G401 (cell line): ENCODE results near the gene NBR1. TPM values are rescaled to one million over a fixed set of nuclear protein-coding genes. Genes with fewer than 3 reads are reported as not detected.
"Not testable (repeated sequence)": the region's sequence is repeated elsewhere in the genome, so short reads cannot be mapped to it uniquely, and the experiment has no call there.

Experiments
- DNase-seq: peaks from one replicate; pipeline ENCODE4 v3.0.0-alpha.2; 2015; ENCODE audit warnings: low spot score
- in situ Hi-C: cut with HindIII; loops from 2 replicates; pipeline ENCODE4 v1.10.0; 2016; ENCODE audit warnings: low sequenced_read_pairs, mixed read lengths
- total RNA-seq: library from RNA; depleted of rRNA; stranded (reverse); fragments of >200 nt; shearing (Covaris generic); gene quantifications from 2 replicates; pipeline ENCODE4 v1.2.3, GENCODE V29; 2014; rRNA removed

NBR1 gene, protein sequence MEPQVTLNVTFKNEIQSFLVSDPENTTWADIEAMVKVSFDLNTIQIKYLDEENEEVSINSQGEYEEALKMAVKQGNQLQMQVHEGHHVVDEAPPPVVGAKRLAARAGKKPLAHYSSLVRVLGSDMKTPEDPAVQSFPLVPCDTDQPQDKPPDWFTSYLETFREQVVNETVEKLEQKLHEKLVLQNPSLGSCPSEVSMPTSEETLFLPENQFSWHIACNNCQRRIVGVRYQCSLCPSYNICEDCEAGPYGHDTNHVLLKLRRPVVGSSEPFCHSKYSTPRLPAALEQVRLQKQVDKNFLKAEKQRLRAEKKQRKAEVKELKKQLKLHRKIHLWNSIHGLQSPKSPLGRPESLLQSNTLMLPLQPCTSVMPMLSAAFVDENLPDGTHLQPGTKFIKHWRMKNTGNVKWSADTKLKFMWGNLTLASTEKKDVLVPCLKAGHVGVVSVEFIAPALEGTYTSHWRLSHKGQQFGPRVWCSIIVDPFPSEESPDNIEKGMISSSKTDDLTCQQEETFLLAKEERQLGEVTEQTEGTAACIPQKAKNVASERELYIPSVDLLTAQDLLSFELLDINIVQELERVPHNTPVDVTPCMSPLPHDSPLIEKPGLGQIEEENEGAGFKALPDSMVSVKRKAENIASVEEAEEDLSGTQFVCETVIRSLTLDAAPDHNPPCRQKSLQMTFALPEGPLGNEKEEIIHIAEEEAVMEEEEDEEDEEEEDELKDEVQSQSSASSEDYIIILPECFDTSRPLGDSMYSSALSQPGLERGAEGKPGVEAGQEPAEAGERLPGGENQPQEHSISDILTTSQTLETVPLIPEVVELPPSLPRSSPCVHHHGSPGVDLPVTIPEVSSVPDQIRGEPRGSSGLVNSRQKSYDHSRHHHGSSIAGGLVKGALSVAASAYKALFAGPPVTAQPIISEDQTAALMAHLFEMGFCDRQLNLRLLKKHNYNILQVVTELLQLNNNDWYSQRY
- total RNA-seq = 42.8 and 63.6 TPM in 2 replicates

DNA sequence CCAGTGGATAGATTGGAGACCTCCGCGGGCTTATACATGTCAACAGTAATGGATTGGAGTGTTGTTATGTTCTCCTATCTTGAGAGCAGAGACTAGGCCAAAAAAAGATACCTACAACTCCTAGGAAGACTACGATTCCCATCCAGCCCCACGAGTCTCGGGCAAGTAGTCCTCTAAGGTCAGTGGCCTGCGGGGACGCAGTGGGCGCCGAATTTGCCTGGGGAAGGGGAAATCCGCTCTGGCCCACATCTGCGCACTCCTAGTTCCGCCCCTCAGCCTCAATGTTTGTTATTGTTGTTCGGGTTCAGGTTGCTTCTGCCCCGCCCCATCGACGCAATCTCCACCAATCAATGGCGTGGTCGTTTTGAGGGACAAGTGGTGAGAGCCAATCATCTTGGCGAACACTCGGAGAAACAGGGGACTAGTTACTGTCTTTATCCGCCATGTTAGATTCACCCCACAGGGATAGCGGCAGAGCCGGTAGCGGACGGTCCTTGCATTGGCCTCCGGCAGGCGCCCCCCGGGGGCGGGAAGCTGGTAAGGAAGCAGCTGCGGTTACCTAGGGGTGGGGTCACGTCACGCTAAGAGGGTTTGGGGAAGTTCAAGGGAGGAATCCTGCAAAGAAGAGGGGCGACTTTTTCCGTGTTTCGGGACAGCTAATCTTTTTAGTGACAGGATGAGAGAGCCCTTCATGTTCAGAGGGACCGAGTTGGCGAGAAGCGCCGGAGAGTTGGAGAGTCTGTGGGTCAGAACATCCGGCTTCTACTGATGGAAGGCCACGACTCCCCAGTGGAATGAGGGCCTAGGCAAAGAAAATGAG, at the start of gene NBR1:
Gene NBR1 (plus strand): TSS at position 449 of the 820 bp plus-strand sequence. CDS start 4,586 bp downstream, outside the sequence.
- peak; percentile 99 for DNase-seq
- in situ Hi-C loops = no loop called here

DNA sequence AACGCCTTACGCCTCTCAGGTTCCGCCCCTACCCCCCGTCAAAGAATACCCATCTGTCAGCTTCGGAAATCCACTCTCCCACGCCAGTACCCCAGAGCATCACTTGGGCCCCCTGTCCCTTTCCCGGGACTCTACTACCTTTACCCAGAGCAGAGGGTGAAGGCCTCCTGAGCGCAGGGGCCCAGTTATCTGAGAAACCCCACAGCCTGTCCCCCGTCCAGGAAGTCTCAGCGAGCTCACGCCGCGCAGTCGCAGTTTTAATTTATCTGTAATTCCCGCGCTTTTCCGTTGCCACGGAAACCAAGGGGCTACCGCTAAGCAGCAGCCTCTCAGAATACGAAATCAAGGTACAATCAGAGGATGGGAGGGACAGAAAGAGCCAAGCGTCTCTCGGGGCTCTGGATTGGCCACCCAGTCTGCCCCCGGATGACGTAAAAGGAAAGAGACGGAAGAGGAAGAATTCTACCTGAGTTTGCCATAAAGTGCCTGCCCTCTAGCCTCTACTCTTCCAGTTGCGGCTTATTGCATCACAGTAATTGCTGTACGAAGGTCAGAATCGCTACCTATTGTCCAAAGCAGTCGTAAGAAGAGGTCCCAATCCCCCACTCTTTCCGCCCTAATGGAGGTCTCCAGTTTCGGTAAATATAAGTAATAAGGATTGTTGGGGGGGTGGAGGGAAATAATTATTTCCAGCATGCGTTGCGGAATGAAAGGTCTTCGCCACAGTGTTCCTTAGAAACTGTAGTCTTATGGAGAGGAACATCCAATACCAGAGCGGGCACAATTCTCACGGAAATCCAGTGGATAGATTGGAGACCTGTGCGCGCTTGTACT, 45.7 kb upstream of the NBR1 start, which contains the start of gene BRCA1:
Gene BRCA1 (minus strand): TSS at position 232 of the 834 bp plus-strand sequence. CDS start 1,268 bp downstream, outside the sequence.
- peak; percentile 99 for DNase-seq
- in situ Hi-C loops = no loop called here

DNA sequence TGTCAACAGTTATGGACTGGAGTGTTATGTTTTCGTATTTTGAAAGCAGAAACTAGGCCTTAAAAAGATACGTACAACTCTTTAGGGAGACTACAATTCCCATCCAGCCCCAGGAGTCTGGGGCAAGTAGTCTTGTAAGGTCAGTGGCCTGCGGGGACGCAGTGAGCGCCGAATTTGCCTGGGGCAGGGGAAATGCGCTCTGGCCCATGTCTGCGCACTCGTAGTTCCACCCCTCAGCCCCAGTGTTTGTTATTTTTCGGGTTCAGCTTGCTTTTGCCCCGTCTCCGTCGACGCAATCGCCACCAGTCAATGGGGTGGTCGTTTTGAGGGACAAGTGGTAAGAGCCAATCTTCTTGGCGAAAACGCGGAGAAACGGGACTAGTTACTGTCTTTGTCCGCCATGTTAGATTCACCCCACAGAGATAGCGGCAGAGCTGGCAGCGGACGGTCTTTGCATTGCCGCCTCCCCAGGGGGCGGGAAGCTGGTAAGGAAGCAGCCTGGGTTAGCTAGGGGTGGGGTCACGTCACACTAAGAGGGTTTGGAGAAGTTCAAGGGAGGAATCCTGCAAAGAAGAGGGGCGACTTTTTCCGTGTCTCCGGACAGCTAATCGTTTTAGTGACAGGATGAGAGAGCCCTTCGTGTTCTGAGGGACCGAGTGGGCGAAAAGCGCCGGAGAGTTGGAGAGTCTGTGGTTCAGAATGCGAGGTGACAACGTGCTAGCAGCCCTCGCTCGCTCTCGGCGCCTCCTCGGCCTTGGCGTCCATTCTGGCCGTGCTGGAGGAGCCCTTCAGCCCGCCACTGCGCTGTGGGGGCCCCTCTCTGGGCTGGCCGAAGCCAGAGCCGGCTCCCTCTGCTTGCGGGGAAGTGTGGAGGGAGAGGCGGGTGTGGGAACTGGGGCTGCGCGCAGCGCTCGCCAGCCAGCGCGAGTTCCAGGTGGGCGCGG, 44.8 kb upstream of the NBR1 start:
- no peak for DNase-seq
- in situ Hi-C loops = no loop called here

DNA sequence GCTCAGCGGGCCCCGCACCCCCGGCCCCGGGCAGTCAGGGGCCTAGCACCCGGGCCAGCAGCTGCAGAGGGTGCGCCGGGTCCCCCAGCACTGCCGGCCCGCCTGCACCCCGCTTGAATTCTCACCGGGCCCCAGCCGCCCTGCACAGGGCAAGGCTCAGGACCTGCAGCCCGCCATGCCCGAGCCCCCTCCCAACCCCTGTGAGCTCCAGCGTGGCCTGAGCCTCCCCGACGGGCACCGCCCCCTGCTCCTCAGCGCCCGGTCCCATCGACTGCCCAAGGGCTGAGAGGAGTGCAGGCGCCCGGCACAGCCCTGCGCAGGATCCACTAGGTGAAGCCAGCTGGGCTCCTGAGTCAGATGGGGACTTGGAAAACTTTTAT, 44.1 kb upstream of the NBR1 start:
- DNase-seq = no peak
- in situ Hi-C loops = no loop called here

DNA sequence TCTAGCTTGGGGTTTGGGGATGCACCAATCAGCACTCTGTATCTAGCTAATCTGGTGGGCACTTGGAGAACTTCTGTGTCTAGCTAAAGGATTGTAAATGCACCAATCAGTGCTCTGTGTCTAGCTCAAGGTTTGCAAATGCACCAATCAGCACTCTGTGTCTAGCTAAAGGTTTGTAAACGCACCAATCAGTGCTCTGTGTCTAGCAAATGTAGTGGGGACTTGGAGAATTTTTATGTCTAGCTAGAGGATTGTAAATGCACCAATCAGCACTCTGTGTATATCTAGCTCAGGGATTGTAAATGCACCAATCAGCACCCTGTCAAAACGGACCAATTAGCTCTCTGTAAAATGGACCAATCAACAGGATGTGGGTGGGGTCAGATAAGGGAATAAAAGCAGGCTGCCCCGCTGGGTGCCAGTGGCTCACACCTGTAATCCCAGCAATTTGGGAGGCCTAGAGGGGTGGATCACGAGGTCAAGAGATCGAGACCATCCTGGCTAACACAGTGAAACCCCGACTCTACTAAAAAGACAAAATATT, 43.6 kb upstream of the NBR1 start:
- DNase-seq, in situ Hi-C loops: not testable (repeated sequence)

DNA sequence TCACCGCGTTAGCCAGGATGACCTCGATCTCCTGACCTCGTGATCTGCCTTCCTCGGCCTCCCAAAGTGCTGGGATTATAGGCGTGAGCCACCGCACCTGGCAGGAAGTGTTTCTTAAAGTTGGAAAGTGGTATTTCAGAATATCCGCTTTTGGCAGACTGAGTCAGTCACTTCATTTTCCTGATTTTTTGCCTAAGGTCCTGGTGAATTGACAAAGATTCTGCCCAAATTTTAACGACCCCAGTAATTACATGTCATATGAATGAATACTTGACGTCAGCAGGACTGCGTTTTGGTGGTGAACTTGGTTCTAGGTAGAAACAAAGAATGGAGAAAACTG, 41.4 kb upstream of the NBR1 start:
- DNase-seq = no peak

DNA sequence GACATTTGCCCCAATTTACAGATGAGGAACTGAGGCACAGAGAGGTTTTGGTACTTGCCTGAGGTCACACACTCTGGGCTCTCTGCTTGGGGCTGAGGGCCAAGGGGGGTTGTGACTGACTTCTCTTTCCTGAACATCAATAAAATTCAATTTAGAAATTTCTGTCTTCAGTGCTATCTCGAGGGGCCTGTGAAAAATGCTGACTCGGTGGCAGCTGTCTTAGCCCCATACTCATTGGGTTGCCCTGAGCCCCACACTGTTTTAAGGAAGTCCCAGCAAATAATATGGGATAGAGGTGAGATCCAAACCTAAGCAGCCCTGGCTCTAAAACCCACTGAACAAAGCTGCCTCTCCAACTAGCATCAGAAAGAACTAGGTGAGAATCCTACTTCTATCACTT, 38.9 kb upstream of the NBR1 start:
- in situ Hi-C loops = no loop called here
- no peak for DNase-seq

More for the DNA sequence above, 41.4 kb upstream of the NBR1 start:
- in situ Hi-C loops = no loop called here

DNA sequence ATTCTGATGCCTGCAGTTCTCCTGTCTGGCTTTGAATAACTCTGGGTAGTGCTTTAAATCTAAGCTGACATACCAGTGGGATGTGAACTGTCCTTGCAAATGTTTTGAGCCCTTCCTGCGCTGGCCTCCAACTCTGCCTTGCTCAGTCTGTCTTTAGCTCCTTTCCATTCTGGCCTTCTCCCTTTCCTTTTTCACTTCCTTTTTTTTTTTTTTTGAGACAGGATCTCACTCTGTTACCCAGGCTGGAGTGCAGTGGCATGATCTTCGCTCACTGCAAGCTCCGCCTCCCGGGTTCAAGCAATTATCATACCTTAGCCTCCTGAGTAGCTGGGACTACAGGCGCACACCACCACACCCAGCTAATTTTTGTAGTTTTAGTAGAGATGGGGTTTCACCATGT, 37.6 kb upstream of the NBR1 start:
- DNase-seq, in situ Hi-C loops: not testable (repeated sequence)

DNA sequence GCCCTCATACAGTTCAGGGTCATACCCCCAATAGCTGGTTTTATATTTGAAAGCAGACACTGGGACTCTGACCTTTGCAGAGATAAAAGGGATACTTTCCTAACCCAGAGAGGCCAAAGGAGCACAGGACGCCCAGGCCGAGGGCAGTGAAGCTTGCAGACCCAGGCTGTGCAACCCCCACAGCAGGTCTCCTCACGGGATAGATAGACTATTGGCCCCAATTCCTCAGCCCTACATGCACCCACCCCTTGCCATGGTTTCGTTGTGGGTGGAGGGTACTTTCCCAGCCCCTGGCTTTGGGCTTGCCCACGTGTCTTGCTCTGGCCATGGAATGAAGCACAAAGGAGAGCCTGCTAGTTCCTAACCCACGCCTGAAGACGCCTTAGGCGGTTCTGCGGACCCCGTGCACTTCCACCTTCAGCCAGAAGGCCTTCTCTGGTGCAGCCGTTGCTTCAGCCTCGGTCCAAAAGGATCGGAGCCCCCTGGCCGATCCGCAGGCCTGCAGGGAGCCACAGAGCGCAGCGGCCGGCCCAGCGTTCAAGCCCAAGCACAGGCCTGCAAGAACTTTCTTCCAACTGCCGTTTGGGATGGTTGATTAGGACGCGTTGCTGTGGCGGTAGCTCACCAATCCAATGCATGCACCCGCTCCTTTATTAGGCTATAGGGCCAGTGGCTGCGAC, 36.1 kb upstream of the NBR1 start:
- no peak for DNase-seq
- in situ Hi-C loops = no loop called here

DNA sequence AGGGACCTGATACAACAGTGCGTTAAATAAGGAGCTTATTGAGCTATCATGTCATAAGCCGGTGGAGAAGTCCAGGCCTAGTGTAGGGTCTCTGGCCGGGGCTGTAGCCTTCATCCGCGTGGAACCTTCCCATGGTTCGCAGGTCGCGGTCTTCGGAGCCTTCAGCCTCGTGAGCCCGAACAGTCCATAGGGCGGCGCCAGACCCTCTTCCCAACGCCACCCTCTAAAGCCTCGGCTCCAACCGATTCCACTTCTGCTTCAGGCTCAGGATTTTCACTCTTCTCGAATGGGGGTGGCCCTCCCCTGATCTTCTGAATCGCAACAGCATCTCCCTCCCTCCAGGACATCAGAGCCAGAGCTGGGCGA, 35.6 kb upstream of the NBR1 start:
- in situ Hi-C loops = no loop called here
- DNase-seq = no peak

DNA sequence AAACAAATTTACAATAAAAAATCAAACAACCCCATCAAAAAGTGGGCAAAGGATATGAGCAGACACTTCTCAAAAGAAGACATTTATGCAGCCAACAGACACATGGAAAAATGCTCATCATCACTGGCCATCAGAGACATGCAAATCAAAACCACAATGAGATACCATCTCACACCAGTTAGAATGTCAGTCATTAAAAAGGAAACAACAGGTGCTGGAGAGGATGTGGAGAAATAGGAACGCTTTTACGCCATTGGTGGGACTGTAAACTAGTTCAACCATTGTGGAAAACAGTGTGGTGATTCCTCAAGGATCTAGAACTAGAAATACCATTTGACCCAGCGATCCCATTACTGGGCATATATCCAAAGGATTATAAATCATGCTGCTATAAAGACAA, 34.4 kb upstream of the NBR1 start:
- in situ Hi-C loops, DNase-seq: not testable (repeated sequence)

DNA sequence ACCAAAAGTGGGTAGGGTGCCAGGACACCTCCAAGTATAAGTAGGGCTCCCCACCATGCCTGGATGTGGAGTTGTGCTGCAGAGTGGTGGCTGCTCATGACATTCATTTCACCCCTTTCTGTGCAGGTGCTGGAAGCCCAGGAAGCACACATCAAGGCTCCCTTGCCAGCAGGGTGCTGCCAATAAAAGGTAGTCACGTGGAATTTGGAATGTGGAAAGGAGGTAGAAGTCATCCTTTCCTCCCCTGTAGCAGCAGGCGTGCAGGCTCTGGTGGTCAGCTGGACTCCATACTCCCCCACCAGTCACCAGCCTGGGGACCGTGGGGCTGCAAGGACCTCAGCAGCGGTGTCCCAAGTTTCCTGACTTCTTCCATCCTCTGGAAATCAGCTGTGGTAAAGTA, 32.5 kb upstream of the NBR1 start:
- DNase-seq, in situ Hi-C loops: not testable (repeated sequence)

DNA sequence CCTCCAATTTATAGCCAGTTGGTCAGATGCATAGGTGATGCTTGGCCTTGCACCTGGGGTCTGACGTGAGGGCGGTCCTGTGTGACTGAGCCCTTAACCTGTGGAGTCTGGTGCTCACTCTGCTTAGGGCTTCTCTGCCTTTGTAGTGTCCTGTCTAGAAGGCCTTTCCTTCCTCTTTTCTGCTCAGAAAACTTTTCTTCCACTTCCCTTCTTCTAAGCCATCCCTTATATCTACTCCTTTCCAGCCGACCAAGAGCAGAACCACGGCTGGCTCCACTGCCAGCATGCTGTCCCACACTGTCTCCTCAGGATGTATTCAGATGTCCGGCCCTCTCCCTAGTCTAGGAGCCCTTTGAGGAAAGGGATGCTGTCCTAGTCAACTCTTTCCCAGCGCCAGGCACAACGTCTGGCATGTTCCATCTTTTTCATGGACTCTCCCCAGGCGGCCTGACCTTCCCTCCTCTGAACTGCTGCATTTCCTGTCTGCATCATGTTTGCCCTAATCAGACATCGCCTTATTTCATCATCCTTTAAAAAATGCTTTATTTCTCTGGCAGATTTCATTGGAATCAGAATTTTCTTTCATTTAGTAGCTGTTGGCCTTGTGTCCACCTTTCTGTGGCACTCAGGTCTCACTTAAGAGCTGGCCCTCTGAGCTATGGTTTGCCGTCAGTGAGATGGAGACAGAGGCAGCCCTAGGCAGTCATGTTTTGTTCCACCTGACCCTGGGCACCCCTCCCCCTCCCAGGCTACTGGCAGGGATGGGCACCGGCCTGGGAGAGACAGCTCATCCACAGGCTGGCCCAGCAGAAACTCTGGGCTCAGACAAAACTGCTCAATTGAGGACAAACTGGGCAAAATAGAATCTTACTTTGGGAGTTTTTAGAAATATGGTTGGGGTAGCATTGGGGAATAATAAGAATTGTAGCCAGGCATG, 30.4 kb upstream of the NBR1 start:
- no peak for DNase-seq
- in situ Hi-C loops = no loop called here

DNA sequence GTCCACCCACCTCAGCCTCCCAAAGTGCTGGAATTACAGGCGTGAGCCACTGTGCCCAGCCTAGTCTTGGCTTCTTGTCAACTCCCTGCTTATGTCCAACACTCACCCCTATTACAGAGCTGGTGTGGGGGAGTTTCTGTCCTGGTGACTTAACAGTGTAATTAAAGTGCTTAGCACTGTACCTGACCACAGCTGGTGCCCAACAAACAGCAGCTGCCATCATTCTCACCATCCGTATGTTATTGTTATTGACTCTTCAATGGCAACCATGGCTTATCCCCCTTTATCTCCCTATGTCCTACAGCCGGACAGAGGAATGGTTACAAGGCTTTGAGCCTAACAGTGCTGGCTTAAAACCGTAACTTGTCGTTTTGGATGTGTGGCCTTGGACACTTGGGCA, 28.9 kb upstream of the NBR1 start:
- no peak for DNase-seq
- in situ Hi-C loops = no loop called here

DNA sequence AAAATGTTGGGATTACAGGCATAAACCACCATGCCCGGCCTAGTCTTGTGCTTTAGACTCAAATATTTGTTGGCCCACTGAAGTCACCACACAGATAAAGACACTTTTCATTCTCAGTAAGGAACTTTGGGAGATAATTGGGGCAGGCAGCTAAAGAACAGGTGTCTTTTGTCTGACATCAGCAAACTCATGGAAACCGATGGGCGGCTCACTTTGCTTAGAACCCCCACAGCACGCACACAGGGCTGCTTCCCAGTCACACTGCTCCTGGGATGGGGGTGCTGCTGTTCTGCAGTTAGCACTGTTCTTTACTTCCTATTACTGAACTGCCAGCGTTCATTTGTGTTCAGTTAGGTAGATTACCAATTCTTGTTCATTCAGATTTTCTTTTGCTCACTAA, 27.8 kb upstream of the NBR1 start:
- in situ Hi-C loops = no loop called here

DNA sequence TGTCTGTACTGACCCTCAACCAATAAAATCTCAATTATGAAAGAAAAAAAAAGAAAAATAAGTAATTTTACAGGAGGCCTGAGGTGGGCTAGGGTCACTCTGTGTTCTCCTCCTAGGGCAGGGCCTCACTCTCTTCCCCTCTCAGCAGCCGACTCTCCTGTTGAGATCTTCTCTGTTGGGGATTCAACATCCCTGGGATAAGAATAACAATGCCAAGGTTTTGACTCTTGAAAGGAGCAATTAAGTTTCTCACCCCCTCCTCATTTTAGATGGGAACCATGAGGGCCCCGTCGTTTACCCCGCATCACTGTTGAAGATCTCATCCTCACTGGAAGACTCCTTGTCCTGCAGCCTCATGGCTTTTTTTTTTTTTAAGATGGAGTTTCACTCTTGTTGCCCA, 24.4 kb upstream of the NBR1 start:
- in situ Hi-C loops = no loop called here

More for the DNA sequence above, 27.8 kb upstream of the NBR1 start:
- no peak for DNase-seq

More for the DNA sequence above, 24.4 kb upstream of the NBR1 start:
- DNase-seq = no peak
